Hepatocyte (in vitro differentiated cells): ENCODE data around the gene GUF1. TPM values are rescaled to one million over a fixed set of nuclear protein-coding genes. Genes with fewer than 3 reads are reported as not detected.

Experiments used
- DNase-seq: peaks from one replicate; pipeline ENCODE4 v3.0.0-alpha.2; 2016; ENCODE audit warnings: low spot score
- H2AFZ ChIP-seq: fragments of 200-600 bp; sonication (generic); 2 replicates; pipeline ENCODE4 v1.6.0; 2016; ENCODE audit warnings: antibody characterized with exemption, mild to moderate bottlenecking
- H3K27ac ChIP-seq: fragments of 200-600 bp; sonication (generic); 2 replicates; pipeline ENCODE4 v1.5.1; 2016; ENCODE audit warnings: mild to moderate bottlenecking
- H3K27me3 ChIP-seq: fragments of 200-600 bp; sonication (generic); 2 replicates; pipeline ENCODE4 v1.6.1; 2016
- H3K36me3 ChIP-seq: fragments of 200-600 bp; sonication (generic); replicated peaks from 2 replicates; pipeline ENCODE4 v1.5.1; 2016; ENCODE audit warnings: low read depth; ENCODE audit not compliant: insufficient read depth
- H3K4me1 ChIP-seq: fragments of 200-600 bp; sonication (generic); 2 replicates; pipeline ENCODE4 v1.5.1; 2016; ENCODE audit warnings: mild to moderate bottlenecking, moderate library complexity; ENCODE audit not compliant: insufficient read depth
- H3K4me2 ChIP-seq: fragments of 200-600 bp; sonication (generic); 2 replicates; pipeline ENCODE4 v1.6.0; 2016
- H3K4me3 ChIP-seq: fragments of 200-600 bp; sonication (generic); 2 replicates; pipeline ENCODE4 v1.5.1; 2016; ENCODE audit warnings: mild to moderate bottlenecking
- H3K79me2 ChIP-seq: fragments of 200-600 bp; sonication (generic); 2 replicates; pipeline ENCODE4 v1.6.0; 2017; ENCODE audit warnings: mild to moderate bottlenecking
- H3K9me2 ChIP-seq: fragments of 200-600 bp; sonication (generic); replicated peaks from 2 replicates; pipeline ENCODE4 v1.6.0; 2017; ENCODE audit warnings: mild to moderate bottlenecking; ENCODE audit not compliant: insufficient read depth
- H3K9me3 ChIP-seq: fragments of 200-600 bp; sonication (generic); 2 replicates; pipeline ENCODE4 v1.5.1; 2016; ENCODE audit warnings: low read depth, mild to moderate bottlenecking
- H4K20me1 ChIP-seq: fragments of 200-600 bp; sonication (generic); 2 replicates; pipeline ENCODE4 v1.6.0; 2016; ENCODE audit warnings: mild to moderate bottlenecking; ENCODE audit not compliant: insufficient read depth, poor library complexity, severe bottlenecking
- EZH2 ChIP-seq: fragments of 200-600 bp; sonication (generic); IDR thresholded peaks from 2 replicates; pipeline ENCODE4 v1.6.1; 2016; ENCODE audit warnings: antibody characterized with exemption, mild to moderate bottlenecking, borderline replicate concordance
- EZH2phosphoT487 ChIP-seq: fragments of 200-600 bp; sonication (generic); IDR thresholded peaks from one replicate; pipeline ENCODE4 v1.6.1; 2018; ENCODE audit warnings: antibody characterized with exemption, mild to moderate bottlenecking, low read depth, moderate library complexity; ENCODE audit not compliant: unreplicated experiment, severe bottlenecking
- WGBS: methylation state at CpG from one replicate; pipeline ENCODE4 v1.1.6; 2016; ENCODE audit warnings: low lambda C conversion rate; ENCODE audit errors: missing lambda C conversion rate; 5-methylcytosine and 5-hydroxymethylcytosine counted together
- polyA plus RNA-seq: library from polyadenylated mRNA; unstranded; fragments of >200 nt; fragmentation: Nextera tagmentation; extraction: Ambion mirVana; gene quantifications from 2 replicates; pipeline ENCODE4 v1.2.1, GENCODE V29; 2016
- total RNA-seq: library from RNA; depleted of rRNA; stranded (reverse); fragments of >200 nt; gene quantifications from 2 replicates; pipeline ENCODE4 v1.2.3, GENCODE V29; 2014
- TF ChIP-seq, protein P1 (sequence below): fragments of 200-600 bp; sonication (generic); IDR thresholded peaks from 2 replicates; pipeline ENCODE4 v1.5.1; 2016; ENCODE audit warnings: antibody characterized with exemption, mild to moderate bottlenecking; ENCODE audit not compliant: poor library complexity

Gene GUF1
- total and polyA plus RNA-seq, 2 experiments from 2014 or later = 10.9 to 17.5 TPM

DNA sequence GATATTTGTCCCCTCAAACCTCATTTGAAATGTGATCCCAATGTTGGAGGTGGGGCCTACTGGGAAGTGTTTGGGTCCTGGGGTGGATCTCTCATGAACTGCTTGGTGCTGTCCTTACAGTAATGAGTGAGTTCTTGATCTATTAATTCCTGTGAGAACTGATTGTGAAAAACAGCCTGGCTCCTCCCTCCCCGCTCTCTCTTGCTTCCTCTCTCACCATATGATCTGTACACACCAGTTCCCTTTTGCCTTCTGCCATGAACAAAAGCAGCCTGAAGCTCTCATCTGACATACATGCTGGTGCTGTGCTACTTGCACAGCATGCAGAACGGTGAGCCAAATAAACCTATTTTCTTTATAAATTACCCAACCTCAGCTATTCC is 15.6 kb upstream of the GUF1 start:
- Histone ChIP-seq H3K4me1 (no peaks in the 10 kb centered on the region), H2AFZ (no peak overlapping the region), H3K79me2 (no peaks in the 10 kb centered on the region), H4K20me1 (no peaks in the 10 kb centered on the region), H3K27ac (no peak overlapping the region), H3K4me2 (no peak overlapping the region), H3K4me3 (no peak overlapping the region), H3K9me2 (no peaks in the 10 kb centered on the region), H3K27me3 (no peaks in the 10 kb centered on the region), H3K36me3 (no peaks in the 10 kb centered on the region), H3K9me3 (no peaks in the 10 kb centered on the region)
- no peak for DNase-seq
- no peak for TF ChIP-seq EZH2phosphoT487
- TF ChIP-seq, protein P1, sequence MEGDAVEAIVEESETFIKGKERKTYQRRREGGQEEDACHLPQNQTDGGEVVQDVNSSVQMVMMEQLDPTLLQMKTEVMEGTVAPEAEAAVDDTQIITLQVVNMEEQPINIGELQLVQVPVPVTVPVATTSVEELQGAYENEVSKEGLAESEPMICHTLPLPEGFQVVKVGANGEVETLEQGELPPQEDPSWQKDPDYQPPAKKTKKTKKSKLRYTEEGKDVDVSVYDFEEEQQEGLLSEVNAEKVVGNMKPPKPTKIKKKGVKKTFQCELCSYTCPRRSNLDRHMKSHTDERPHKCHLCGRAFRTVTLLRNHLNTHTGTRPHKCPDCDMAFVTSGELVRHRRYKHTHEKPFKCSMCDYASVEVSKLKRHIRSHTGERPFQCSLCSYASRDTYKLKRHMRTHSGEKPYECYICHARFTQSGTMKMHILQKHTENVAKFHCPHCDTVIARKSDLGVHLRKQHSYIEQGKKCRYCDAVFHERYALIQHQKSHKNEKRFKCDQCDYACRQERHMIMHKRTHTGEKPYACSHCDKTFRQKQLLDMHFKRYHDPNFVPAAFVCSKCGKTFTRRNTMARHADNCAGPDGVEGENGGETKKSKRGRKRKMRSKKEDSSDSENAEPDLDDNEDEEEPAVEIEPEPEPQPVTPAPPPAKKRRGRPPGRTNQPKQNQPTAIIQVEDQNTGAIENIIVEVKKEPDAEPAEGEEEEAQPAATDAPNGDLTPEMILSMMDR = no peak
- no peak for TF ChIP-seq EZH2
- 47% methylated on average over 2 of the region's 2 CpGs for WGBS

DNA sequence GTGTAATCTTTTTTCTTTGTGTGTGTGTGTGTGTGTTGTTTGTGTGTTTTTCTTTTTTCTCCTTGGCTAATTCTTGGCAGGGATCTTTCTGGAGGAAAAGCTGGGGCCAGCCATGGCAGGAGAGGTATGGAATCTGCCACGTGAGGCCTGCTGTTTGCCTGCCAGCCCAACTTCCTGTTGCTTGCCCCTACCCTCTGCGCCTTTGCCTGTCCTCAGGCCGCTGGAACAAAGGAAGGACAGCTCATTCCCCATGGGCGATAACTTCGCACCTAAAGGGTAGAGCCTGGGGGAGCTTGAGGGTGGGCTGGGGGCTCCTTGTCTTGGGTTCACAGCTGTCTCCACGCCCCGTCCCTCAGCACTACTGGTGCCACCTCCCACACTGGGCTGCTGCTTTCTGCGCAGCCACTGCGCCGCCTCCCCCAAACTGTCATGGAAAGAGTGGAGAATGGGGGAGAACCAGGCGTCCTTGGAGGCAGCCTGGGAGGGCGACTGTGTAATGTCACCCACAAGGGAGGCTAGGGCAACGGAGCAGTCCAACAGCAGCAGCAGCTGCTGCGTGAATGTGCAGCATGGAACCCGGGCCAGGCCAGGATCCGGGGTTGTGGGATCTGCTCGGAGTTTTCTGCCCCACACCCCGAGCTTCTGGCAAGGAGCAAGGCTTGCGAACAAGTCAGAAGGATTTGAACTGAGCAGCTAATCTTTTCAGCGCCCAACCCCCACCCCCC is 14.5 kb upstream of the GUF1 start:
- Histone ChIP-seq H2AFZ (no peak overlapping the region), H3K4me2 (no peak overlapping the region), H3K9me2 (no peaks in the 10 kb centered on the region), H3K27ac (no peak overlapping the region), H3K4me1 (no peaks in the 10 kb centered on the region), H3K27me3 (no peaks in the 10 kb centered on the region), H3K79me2 (no peaks in the 10 kb centered on the region), H3K4me3 (no peak overlapping the region), H4K20me1 (no peaks in the 10 kb centered on the region), H3K36me3 (no peaks in the 10 kb centered on the region), H3K9me3 (no peaks in the 10 kb centered on the region)
- WGBS = 93% methylated on average over 20 of the region's 20 CpGs
- no peak for DNase-seq
- TF ChIP-seq, protein P1 = no peak
- TF ChIP-seq EZH2 (no peak), EZH2phosphoT487 (no peak)

DNA sequence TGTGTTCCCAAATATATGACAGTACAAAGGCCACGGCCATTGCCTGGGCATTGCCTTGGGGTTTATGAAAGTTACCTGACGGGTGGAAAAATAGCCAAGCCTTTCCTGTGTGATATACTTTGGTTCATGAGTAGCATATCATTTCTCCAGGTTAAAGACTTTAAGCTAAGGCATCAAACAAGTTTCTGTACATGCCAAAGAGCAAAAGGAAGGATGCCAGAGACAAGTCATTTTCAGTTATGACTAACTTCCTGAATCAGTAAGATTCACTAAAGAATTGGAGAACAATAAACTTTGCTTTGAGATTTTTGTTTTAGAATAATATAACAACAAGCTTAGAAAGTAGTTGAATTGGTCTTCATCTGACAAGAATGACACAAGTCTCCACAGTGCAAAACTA is 9.7 kb upstream of the GUF1 start:
- TF ChIP-seq, protein P1 = no peak
- TF ChIP-seq EZH2 (no peak), EZH2phosphoT487 (no peak)
- H2AFZ ChIP-seq = no peak overlapping the region
- DNase-seq = no peak
- H3K36me3 ChIP-seq = no peaks in the 10 kb centered on the region
- no peaks in the 10 kb centered on the region for H3K4me1 ChIP-seq
- no peaks in the 10 kb centered on the region for H4K20me1 ChIP-seq
- WGBS = 44% methylated on average over 2 of the region's 2 CpGs
- H3K9me2 ChIP-seq = no peaks in the 10 kb centered on the region
- H3K27me3 ChIP-seq = peaks cover 5% of the 10 kb centered on the region
- no peak overlapping the region for H3K4me2 ChIP-seq
- no peaks in the 10 kb centered on the region for H3K79me2 ChIP-seq
- H3K4me3 ChIP-seq = no peak overlapping the region
- no peak overlapping the region for H3K27ac ChIP-seq
- no peaks in the 10 kb centered on the region for H3K9me3 ChIP-seq
